Measurements from ENCODE around the gene SYNE4.

SYNE4 gene, protein sequence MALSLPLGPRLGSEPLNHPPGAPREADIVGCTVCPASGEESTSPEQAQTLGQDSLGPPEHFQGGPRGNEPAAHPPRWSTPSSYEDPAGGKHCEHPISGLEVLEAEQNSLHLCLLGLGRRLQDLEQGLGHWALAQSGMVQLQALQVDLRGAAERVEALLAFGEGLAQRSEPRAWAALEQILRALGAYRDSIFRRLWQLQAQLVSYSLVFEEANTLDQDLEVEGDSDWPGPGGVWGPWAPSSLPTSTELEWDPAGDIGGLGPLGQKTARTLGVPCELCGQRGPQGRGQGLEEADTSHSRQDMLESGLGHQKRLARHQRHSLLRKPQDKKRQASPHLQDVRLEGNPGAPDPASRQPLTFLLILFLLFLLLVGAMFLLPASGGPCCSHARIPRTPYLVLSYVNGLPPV

DNA sequence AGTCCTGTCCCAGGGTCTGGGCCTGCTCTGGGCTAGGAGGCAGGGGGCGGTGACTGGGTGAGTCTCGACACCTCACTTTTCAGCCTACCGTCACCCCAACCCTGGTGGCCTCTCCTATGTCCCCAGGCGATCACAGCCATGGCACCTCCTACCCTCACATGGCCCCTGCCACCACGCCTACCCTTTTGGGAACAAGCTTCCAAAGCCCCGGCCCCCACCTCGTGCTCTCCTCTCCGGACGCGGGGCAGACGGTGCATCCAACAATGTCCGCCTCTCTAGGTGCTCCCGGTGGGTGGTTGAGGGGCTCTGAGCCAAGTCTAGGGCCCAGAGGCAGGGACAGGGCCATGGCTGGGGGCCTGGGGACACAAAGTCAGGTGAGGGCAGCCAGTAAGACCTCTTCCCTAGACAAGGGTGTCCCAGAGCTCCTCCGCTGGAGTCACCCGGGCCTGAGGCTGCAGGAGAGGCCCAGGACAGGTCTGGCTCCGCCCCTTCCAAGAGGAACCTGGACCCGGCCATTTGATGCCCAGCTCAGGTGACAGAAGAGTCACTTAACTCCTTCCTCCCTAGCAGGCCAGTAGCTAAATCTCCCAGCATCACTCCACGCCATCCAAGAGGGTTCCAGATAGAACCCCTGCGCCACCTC, at the start of gene SYNE4:
Gene SYNE4 (minus strand): TSS at position 478 of the 643 bp plus-strand sequence. CDS start 132 bp downstream, at position 346.
- H3K4me3 ChIP-seq (ENCODE audit: low read depth in 1 of 2, low read length in 2 of 2) = peak within 1 kb of the TSS; percentile 51 to 60
- no peaks in the 10 kb centered on the region for H3K9me3 ChIP-seq (ENCODE audit: control insufficient read depth in 1 of 2, low read length in 2 of 2)
- no peak within 1 kb of the TSS for H3K27ac ChIP-seq (ENCODE audit: low read depth, low read length)
- H3K9ac ChIP-seq (ENCODE audit: low read depth in 1 of 2, low read length in 2 of 2) = peak within 1 kb of the TSS in 1 of 2 donors; percentile 49
- peaks cover 6 to 8% of the 10 kb centered on the region in 2 donors for H3K4me1 ChIP-seq (ENCODE audit: control insufficient read depth in 1 of 2, insufficient read depth in 2 of 2, low read length in 2 of 2)
- H3K36me3 ChIP-seq (ENCODE audit: control insufficient read depth in 1 of 2, insufficient read depth in 2 of 2, low read length in 2 of 2) = peaks cover 0 to 7% of the 10 kb centered on the region in 2 donors
- H3K27me3 ChIP-seq (ENCODE audit: control insufficient read depth in 1 of 2, insufficient read depth in 2 of 2, low read length in 2 of 2) = no peaks in the 10 kb centered on the region

DNA sequence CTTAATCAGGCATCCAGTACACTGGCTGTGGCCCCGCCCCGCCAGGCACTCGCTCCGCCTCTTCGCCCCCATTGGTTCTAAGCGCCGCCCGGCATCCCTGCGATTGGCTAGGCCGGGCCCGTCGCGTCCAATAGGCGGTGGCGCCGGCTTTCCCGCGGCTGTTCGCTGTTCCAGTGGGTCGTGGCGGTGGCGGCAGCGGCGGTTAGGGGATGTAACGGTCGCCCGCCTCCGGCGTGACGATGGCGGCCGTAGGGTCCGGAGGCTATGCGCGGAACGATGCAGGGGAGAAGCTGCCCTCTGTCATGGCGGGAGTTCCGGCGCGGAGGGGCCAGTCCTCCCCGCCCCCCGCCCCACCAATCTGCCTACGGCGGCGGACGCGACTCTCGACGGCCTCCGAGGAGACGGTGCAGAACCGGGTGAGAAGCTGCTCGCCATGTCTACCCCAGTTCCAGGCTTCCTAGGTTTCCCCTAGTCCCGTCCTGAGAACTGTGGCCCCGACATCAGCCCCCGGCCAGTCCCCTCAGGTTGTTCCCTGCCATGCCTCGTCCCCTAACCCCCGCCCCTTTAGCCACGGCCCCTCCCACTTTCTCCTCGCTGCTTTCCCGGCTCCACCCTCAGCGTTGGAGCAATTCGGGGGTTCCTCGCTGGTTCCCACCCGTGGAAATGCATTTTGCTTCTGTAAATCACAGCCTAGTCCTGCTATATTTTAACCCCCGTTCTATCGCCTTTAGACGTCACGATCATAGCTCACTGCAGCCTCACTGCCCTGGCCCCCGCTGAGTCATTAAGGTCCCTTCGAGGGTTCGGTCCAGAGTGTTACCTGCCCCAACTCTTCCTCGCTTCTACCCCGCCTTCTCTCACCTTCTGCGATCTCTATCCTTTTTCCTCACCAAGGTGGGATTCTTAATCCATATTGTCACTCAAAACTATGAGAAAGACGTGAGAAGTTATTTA, 46.4 kb upstream of the SYNE4 start, which contains the start of gene WDR62:
Gene WDR62 (plus strand): TSS at position 165 of the 954 bp plus-strand sequence. CDS start 75 bp downstream, at position 240.
- Histone ChIP-seq H3K9ac (ENCODE audit: low read depth in 1 of 2, low read length in 2 of 2) (peak within 1 kb of the TSS; percentile 71 to 80), H3K9me3 (ENCODE audit: control insufficient read depth in 1 of 2, low read length in 2 of 2) (no peaks in the 10 kb centered on the region), H3K27me3 (ENCODE audit: control insufficient read depth in 1 of 2, insufficient read depth in 2 of 2, low read length in 2 of 2) (no peaks in the 10 kb centered on the region), H3K4me1 (ENCODE audit: control insufficient read depth in 1 of 2, insufficient read depth in 2 of 2, low read length in 2 of 2) (peaks cover 14 to 21% of the 10 kb centered on the region in 2 donors), H3K27ac (ENCODE audit: low read depth, low read length) (peak within 1 kb of the TSS; percentile 97), H3K36me3 (ENCODE audit: control insufficient read depth in 1 of 2, insufficient read depth in 2 of 2, low read length in 2 of 2) (peaks cover 0 to 2% of the 10 kb centered on the region in 2 donors), H3K4me3 (ENCODE audit: low read depth in 1 of 2, low read length in 2 of 2) (peak within 1 kb of the TSS; percentile 88 to 89)

DNA sequence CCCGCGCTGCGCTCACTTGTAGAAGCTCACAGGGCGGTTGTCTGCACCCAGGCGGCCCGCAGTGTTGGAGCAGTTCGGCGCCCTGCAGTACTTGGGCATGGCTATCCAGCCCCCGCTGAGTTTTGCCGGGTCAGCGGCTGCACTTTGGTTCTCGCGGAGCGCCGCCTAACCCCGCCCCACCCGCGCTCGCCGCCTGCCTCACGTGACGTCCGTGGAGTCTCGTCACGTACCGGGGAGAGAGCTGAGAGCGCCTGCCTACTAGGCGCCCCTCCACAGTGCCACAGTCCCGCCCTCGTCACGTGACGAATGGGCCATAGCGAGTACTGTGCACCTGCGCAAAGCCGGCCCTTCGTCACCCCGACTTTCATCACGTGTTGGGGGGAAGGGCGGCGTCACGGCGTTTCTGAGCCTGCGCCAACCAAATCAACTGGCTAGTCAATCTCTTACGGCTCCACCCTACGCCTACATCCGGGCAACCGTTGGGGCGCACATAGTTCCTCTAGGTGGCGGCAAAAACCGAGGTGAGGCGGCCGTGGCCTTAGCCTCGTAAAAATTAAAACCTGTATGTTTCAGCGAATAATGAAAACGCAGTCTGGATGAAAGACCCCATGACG, 45.6 kb upstream of the SYNE4 start, which contains the start of gene THAP8:
Gene THAP8 (minus strand): TSS at position 167 of the 614 bp plus-strand sequence. CDS start 68 bp downstream, at position 99.
- Histone ChIP-seq H3K9me3 (ENCODE audit: control insufficient read depth in 1 of 2, low read length in 2 of 2) (no peaks in the 10 kb centered on the region), H3K27me3 (ENCODE audit: control insufficient read depth in 1 of 2, insufficient read depth in 2 of 2, low read length in 2 of 2) (no peaks in the 10 kb centered on the region), H3K4me3 (ENCODE audit: low read depth in 1 of 2, low read length in 2 of 2) (peak within 1 kb of the TSS; percentile 88 to 89), H3K4me1 (ENCODE audit: control insufficient read depth in 1 of 2, insufficient read depth in 2 of 2, low read length in 2 of 2) (peaks cover 14 to 21% of the 10 kb centered on the region in 2 donors), H3K36me3 (ENCODE audit: control insufficient read depth in 1 of 2, insufficient read depth in 2 of 2, low read length in 2 of 2) (no peaks in the 10 kb centered on the region), H3K9ac (ENCODE audit: low read depth in 1 of 2, low read length in 2 of 2) (peak within 1 kb of the TSS; percentile 71 to 80), H3K27ac (ENCODE audit: low read depth, low read length) (peak within 1 kb of the TSS; percentile 97)

DNA sequence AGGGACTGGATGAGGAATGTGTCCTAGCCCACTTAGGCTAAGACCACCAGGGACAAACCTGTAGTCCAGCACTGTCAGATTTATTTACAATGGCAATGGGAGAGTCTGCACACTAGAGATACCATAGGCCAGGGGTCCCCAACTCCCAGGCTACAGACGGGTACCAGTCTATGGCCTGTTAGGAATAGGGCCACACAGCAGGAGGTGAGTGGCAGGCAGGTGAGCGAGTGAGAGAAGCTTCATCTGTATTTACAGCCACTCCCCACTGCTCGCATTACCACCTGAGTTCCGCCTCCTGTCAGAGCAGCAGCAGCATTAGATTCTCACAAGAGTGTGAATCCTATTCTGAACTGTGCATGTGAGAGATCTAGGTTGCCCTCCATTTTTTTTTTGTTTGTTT, 43.0 kb upstream of the SYNE4 start:
- H3K9ac ChIP-seq (ENCODE audit: low read depth in 1 of 2, low read length in 2 of 2) = no peak overlapping the region
- no peak overlapping the region for H3K4me3 ChIP-seq (ENCODE audit: low read depth in 1 of 2, low read length in 2 of 2)
- no peaks in the 10 kb centered on the region for H3K9me3 ChIP-seq (ENCODE audit: control insufficient read depth in 1 of 2, low read length in 2 of 2)
- no peaks in the 10 kb centered on the region for H3K36me3 ChIP-seq (ENCODE audit: control insufficient read depth in 1 of 2, insufficient read depth in 2 of 2, low read length in 2 of 2)
- H3K27me3 ChIP-seq (ENCODE audit: control insufficient read depth in 1 of 2, insufficient read depth in 2 of 2, low read length in 2 of 2) = no peaks in the 10 kb centered on the region
- H3K4me1 ChIP-seq (ENCODE audit: control insufficient read depth in 1 of 2, insufficient read depth in 2 of 2, low read length in 2 of 2) = peaks cover 10 to 12% of the 10 kb centered on the region in 2 donors
- H3K27ac ChIP-seq (ENCODE audit: low read depth, low read length) = no peak overlapping the region

DNA sequence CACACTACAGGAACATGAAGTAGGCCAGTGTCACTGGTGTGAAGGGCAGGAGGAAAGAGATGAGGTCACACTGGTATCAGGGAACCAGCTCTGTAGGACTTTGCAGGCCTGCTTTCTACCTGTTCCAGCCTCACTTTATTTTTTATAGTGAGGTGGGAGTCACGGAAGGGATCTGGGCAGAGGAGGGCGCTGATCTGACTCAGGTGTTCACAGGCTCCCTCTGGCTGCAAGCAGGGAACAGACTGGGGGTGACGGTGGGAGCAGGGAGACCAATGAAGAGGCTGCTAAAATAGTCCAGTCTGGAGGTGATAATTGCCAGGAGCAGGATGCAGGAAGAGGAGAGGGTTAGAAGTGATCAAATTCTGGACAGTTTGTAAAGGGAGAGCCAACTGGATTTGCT, 42.6 kb upstream of the SYNE4 start:
- H3K4me1 ChIP-seq (ENCODE audit: control insufficient read depth in 1 of 2, insufficient read depth in 2 of 2, low read length in 2 of 2) = peaks cover 8 to 10% of the 10 kb centered on the region in 2 donors
- no peaks in the 10 kb centered on the region for H3K36me3 ChIP-seq (ENCODE audit: control insufficient read depth in 1 of 2, insufficient read depth in 2 of 2, low read length in 2 of 2)
- H3K9me3 ChIP-seq (ENCODE audit: control insufficient read depth in 1 of 2, low read length in 2 of 2) = no peaks in the 10 kb centered on the region
- H3K9ac ChIP-seq (ENCODE audit: low read depth in 1 of 2, low read length in 2 of 2) = no peak overlapping the region
- H3K27me3 ChIP-seq (ENCODE audit: control insufficient read depth in 1 of 2, insufficient read depth in 2 of 2, low read length in 2 of 2) = no peaks in the 10 kb centered on the region
- H3K27ac ChIP-seq (ENCODE audit: low read depth, low read length) = no peak overlapping the region
- H3K4me3 ChIP-seq (ENCODE audit: low read depth in 1 of 2, low read length in 2 of 2) = no peak overlapping the region

DNA sequence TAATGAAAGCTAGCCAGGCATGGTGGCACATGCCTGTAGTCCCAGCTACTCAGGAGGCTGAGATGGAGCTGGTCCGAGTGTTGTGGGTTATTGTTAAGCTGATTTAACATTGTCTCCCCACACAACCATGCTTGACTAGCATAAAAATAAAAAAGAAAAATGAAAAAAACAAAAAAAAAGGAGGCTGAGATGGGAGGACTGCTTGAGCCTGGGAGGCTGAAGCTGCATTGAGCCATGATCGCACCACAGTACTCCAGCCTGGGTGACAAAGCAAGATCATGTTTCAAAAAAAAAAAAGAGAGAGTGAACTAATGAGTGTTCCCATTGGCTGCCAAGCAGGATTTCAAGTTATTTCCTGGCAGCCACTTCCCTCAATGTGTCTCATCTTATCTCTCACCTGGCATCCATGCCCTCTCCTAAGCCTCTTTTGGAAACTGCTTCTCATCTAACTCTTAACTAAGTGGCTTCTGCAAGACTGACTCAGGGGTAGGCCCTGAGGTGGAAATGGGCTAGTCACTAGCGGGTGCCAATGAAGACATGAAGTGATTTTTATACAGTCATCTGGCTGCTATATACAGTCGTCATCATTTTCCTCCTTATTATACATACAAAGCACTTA, 40.6 kb upstream of the SYNE4 start:
- Histone ChIP-seq H3K4me3 (ENCODE audit: low read depth in 1 of 2, low read length in 2 of 2) (no peak overlapping the region), H3K4me1 (ENCODE audit: control insufficient read depth in 1 of 2, insufficient read depth in 2 of 2, low read length in 2 of 2) (no peaks in the 10 kb centered on the region), H3K27ac (ENCODE audit: low read depth, low read length) (no peak overlapping the region), H3K9me3 (ENCODE audit: control insufficient read depth in 1 of 2, low read length in 2 of 2) (no peaks in the 10 kb centered on the region), H3K36me3 (ENCODE audit: control insufficient read depth in 1 of 2, insufficient read depth in 2 of 2, low read length in 2 of 2) (no peaks in the 10 kb centered on the region), H3K27me3 (ENCODE audit: control insufficient read depth in 1 of 2, insufficient read depth in 2 of 2, low read length in 2 of 2) (no peaks in the 10 kb centered on the region), H3K9ac (ENCODE audit: low read depth in 1 of 2, low read length in 2 of 2) (no peak overlapping the region)

DNA sequence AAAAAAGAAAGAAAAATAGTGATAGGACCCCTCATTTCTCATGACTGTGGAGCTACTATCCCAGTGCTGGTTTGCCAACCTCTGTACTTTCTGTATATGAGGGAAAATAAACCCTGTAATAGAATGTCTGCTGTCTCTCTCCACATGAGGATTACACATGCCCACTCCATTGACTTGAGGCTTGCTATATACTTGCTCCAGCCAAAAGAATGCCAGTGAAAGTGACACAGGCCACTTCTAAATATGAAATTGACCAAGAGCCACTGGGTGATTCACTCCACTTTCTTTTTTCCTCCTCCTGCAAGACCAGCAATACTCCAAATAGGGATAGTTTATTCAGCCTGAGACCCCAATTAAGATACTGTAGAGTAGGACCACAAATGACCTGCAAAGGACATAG, 39.2 kb upstream of the SYNE4 start:
- no peaks in the 10 kb centered on the region for H3K27me3 ChIP-seq (ENCODE audit: control insufficient read depth in 1 of 2, insufficient read depth in 2 of 2, low read length in 2 of 2)
- no peaks in the 10 kb centered on the region for H3K36me3 ChIP-seq (ENCODE audit: control insufficient read depth in 1 of 2, insufficient read depth in 2 of 2, low read length in 2 of 2)
- H3K4me1 ChIP-seq (ENCODE audit: control insufficient read depth in 1 of 2, insufficient read depth in 2 of 2, low read length in 2 of 2) = no peaks in the 10 kb centered on the region
- H3K9ac ChIP-seq (ENCODE audit: low read depth in 1 of 2, low read length in 2 of 2) = no peak overlapping the region
- H3K9me3 ChIP-seq (ENCODE audit: control insufficient read depth in 1 of 2, low read length in 2 of 2) = no peaks in the 10 kb centered on the region
- H3K27ac ChIP-seq (ENCODE audit: low read depth, low read length) = no peak overlapping the region
- H3K4me3 ChIP-seq (ENCODE audit: low read depth in 1 of 2, low read length in 2 of 2) = no peak overlapping the region

DNA sequence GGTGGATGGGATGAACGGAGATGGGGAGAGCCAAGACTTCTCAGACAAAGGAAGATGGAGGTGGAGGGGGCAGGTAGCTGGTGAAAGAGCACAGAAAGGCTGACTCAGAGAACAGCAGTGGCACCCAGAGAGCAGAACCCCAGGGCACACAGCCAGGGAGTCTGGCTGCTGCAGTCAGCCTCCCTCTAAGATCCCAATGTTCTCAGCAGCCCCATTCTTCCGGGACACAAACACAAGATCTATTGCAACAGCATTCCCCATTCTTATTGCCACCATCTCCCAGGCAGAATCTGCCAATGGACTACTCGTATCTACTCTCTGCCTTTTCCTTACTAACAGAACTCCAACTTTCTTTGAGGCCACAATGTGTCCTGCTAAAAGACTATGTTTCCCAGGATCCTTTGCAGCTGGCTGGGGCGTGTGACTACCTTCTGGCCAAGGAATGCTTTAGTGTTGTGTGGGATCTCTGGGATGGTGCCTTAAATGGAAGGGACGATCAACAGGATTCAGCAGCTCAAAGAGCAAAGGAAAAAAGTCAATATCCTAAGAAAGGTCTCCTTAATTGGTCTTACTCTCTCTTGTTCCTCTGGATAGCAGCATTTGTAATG, 37.9 kb upstream of the SYNE4 start:
- Histone ChIP-seq H3K27me3 (ENCODE audit: control insufficient read depth in 1 of 2, insufficient read depth in 2 of 2, low read length in 2 of 2) (no peaks in the 10 kb centered on the region), H3K9ac (ENCODE audit: low read depth in 1 of 2, low read length in 2 of 2) (no peak overlapping the region), H3K9me3 (ENCODE audit: control insufficient read depth in 1 of 2, low read length in 2 of 2) (no peaks in the 10 kb centered on the region), H3K4me3 (ENCODE audit: low read depth in 1 of 2, low read length in 2 of 2) (no peak overlapping the region), H3K36me3 (ENCODE audit: control insufficient read depth in 1 of 2, insufficient read depth in 2 of 2, low read length in 2 of 2) (no peaks in the 10 kb centered on the region), H3K4me1 (ENCODE audit: control insufficient read depth in 1 of 2, insufficient read depth in 2 of 2, low read length in 2 of 2) (no peaks in the 10 kb centered on the region), H3K27ac (ENCODE audit: low read depth, low read length) (no peak overlapping the region)

DNA sequence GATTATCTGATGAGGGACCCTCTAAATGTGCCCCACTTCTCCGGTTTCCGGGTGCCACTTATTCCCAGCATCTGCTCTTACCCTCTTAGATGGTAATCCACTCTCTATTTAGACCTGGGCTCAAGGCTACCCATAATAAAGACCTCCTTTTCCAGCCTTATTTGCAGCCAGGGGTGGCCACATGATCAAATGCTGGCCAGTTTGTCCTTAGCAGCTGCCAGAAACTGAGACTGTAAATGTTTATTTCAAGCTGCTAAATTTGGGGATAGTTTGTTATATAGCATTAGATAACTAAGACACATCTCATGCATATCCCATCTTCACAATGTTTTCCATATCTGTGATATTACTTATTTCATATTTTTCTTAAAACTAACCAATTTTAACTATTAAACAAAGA, 35.3 kb upstream of the SYNE4 start:
- H3K9ac ChIP-seq (ENCODE audit: low read depth in 1 of 2, low read length in 2 of 2) = no peak overlapping the region

More for the DNA sequence above, 35.3 kb upstream of the SYNE4 start:
- Histone ChIP-seq H3K27me3 (ENCODE audit: control insufficient read depth in 1 of 2, insufficient read depth in 2 of 2, low read length in 2 of 2) (no peaks in the 10 kb centered on the region), H3K9me3 (ENCODE audit: control insufficient read depth in 1 of 2, low read length in 2 of 2) (no peaks in the 10 kb centered on the region), H3K4me1 (ENCODE audit: control insufficient read depth in 1 of 2, insufficient read depth in 2 of 2, low read length in 2 of 2) (no peaks in the 10 kb centered on the region), H3K36me3 (ENCODE audit: control insufficient read depth in 1 of 2, insufficient read depth in 2 of 2, low read length in 2 of 2) (no peaks in the 10 kb centered on the region), H3K27ac (ENCODE audit: low read depth, low read length) (no peak overlapping the region), H3K4me3 (ENCODE audit: low read depth in 1 of 2, low read length in 2 of 2) (no peak overlapping the region)
